MCF 10A (cell line): ENCODE measurements around the gene SEMA6B. TPM values are rescaled to one million over a fixed set of nuclear protein-coding genes. Genes with fewer than 3 reads are reported as not detected.

Source experiments
- BruUV-seq: library from RNA; stranded (reverse); fragments of 400-500 nt; replicated peaks from 2 replicates; lab custom pipeline; 2021; lab: Mats Ljungman, UMichigan
- CTCF ChIA-PET: fragments of 300-600 bp; sonication (Branson Sonifier 250); formaldehyde crosslinking; extraction: SDS; loops from one replicate; lab custom pipeline; 2021; ENCODE audit warnings: antibody characterized with exemption, inconsistent platforms; lab: Yijun Ruan, JAX
- POLR2A ChIA-PET: fragments of 300-600, 350-650 bp; sonication (Branson Sonifier 250); formaldehyde crosslinking; extraction: SDS; loops from one replicate; lab custom pipeline; 2020; ENCODE audit warnings: antibody characterized with exemption, inconsistent platforms; lab: Yijun Ruan, JAX
- DNase-seq: peaks from one replicate; pipeline ENCODE4 v3.0.0-alpha.2; 2018; ENCODE audit not compliant: unreplicated experiment
- H3K27ac Mint-ChIP-seq: one replicate; pipeline ENCODE4 v1.8.0; 2022; ENCODE audit warnings: mild to moderate bottlenecking, low read depth, mixed read lengths; ENCODE audit not compliant: unreplicated experiment
- H3K27me3 Mint-ChIP-seq: one replicate; pipeline ENCODE4 v1.8.0; 2022; ENCODE audit warnings: mixed read lengths; ENCODE audit not compliant: insufficient read depth, unreplicated experiment
- H3K36me3 Mint-ChIP-seq: one replicate; pipeline ENCODE4 v1.8.0; 2022; ENCODE audit warnings: mild to moderate bottlenecking, moderate library complexity, mixed read lengths; ENCODE audit not compliant: insufficient read depth, unreplicated experiment
- H3K4me1 Mint-ChIP-seq: one replicate; pipeline ENCODE4 v1.8.0; 2022; ENCODE audit warnings: mixed read lengths; ENCODE audit not compliant: insufficient read depth, unreplicated experiment
- H3K4me3 Mint-ChIP-seq: one replicate; pipeline ENCODE4 v1.8.0; 2022; ENCODE audit warnings: mild to moderate bottlenecking, moderate library complexity, mixed read lengths; ENCODE audit not compliant: unreplicated experiment
- H3K9me3 Mint-ChIP-seq: one replicate; pipeline ENCODE4 v1.8.0; 2022; ENCODE audit warnings: mixed read lengths; ENCODE audit not compliant: unreplicated experiment
- CTCF ChIP-seq: fragments of 200-600 bp; IDR thresholded peaks from one replicate; pipeline ENCODE4 v1.8.0; 2022; ENCODE audit warnings: antibody characterized with exemption, mild to moderate bottlenecking; ENCODE audit not compliant: unreplicated experiment
- intact Hi-C: fragments of 100-400 bp; cut with micrococcal nuclease; formaldehyde crosslinking; loops from 2 replicates; pipeline ENCODE4 v1.14.1; 2022
- total RNA-seq: library from RNA; stranded (reverse); gene quantifications from 2 replicates; pipeline ENCODE4 v1.2.3, GENCODE V29; 2022

SEMA6B gene
- total RNA-seq, 1 experiment from 2014 or later, result 0.54 TPM

- Mint-ChIP-seq H3K9me3 (no peaks in the 10 kb centered on the region), H3K36me3 (peaks cover 7% of the 10 kb centered on the region), H3K4me3 (no peak overlapping the region), H3K27me3 (no peaks in the 10 kb centered on the region), H3K27ac (no peak overlapping the region), H3K4me1 (peaks cover 10% of the 10 kb centered on the region)
- no TSS peak for BruUV-seq
- no peak for TF ChIP-seq CTCF
- POLR2A ChIA-PET, result interaction anchor here (0.8 kb wide), 1 partner anchor 464 kb away, joined by 4 read pairs; no protein-coding TSS in a partner anchor
- CTCF ChIA-PET, result interaction anchor here (2.4 kb wide), 1 partner anchor 17 kb away, joined by 9 read pairs; no protein-coding TSS in a partner anchor
- intact Hi-C loops, result no loop called here
- no peak for DNase-seq
Observed at GRCh38 chr19:4507150-4507452, 52.4 kb downstream of the SEMA6B start.

GRCh38 chr19:4506449-4507149 is 52.9 kb downstream of the SEMA6B start:
- POLR2A ChIA-PET, result interaction anchor here (0.6 to 0.8 kb wide), 2 partner anchors 73 to 465 kb away, joined by 3 to 4 read pairs; no protein-coding TSS in a partner anchor
- CTCF ChIA-PET, result interaction anchor here (0.8 to 2.4 kb wide), 2 partner anchors 17 to 18 kb away, joined by 3 to 9 read pairs; no protein-coding TSS in a partner anchor
- Mint-ChIP-seq H3K9me3 (no peaks in the 10 kb centered on the region), H3K27me3 (no peaks in the 10 kb centered on the region), H3K36me3 (peaks cover 7% of the 10 kb centered on the region), H3K27ac (no peak overlapping the region), H3K4me1 (peaks cover 10% of the 10 kb centered on the region), H3K4me3 (no peak overlapping the region)
- peak; percentile 48 for DNase-seq
- intact Hi-C loops, result no loop called here
- no TSS peak for BruUV-seq
- TF ChIP-seq CTCF, result no peak

GRCh38 chr19:4505570-4506448 is 53.7 kb downstream of the SEMA6B start:
- BruUV-seq, result no TSS peak
- no peaks in the 10 kb centered on the region for H3K27me3 Mint-ChIP-seq
- no peak overlapping the region for H3K27ac Mint-ChIP-seq
- peaks cover 10% of the 10 kb centered on the region for H3K36me3 Mint-ChIP-seq
- H3K4me3 Mint-ChIP-seq, result no peak overlapping the region
- DNase-seq, result no peak
- H3K4me1 Mint-ChIP-seq, result peaks cover 10% of the 10 kb centered on the region
- intact Hi-C loops, result no loop called here
- CTCF ChIA-PET, result interaction anchor here (0.8 kb wide), 1 partner anchor 19 kb away, joined by 3 read pairs; no protein-coding TSS in a partner anchor
- no peak for TF ChIP-seq CTCF
- POLR2A ChIA-PET, result interaction anchor here (0.6 to 0.8 kb wide), 2 partner anchors 74 to 466 kb away, joined by 3 to 4 read pairs; no protein-coding TSS in a partner anchor
- no peaks in the 10 kb centered on the region for H3K9me3 Mint-ChIP-seq
